RWPE1 (cell line): ENCODE data around the gene SLC44A5.

Source experiments
- CTCF ChIA-PET: fragments of 350-600 bp; sonication (Branson Sonifier 250); formaldehyde crosslinking; extraction: SDS; loops from one replicate; lab custom pipeline; 2021; lab: Yijun Ruan, JAX
- POLR2A ChIA-PET: fragments of 400-600 bp; formaldehyde crosslinking; extraction: SDS; loops from one replicate; lab custom pipeline; 2020; ENCODE audit warnings: antibody characterized with exemption; ENCODE audit not compliant: low non-redundant PET; lab: Yijun Ruan, JAX
- DNase-seq: peaks from one replicate; pipeline ENCODE4 v3.0.0; 2012; ENCODE audit warnings: low spot score
- H3K27ac ChIP-seq: fragments of 450-650 bp; 2 replicates; pipeline ENCODE4 v1.5.1; 2017
- CTCF ChIP-seq: fragments of 450-650 bp; conservative IDR thresholded peaks from 2 replicates; pipeline ENCODE4 v1.5.1; 2017; ENCODE audit warnings: low read depth, mild to moderate bottlenecking

The SLC44A5 gene

GRCh38 chr1:75579046-75579445, 31.9 kb downstream of the SLC44A5 start:
- no peak for TF ChIP-seq CTCF
- CTCF ChIA-PET = no interaction called here
- POLR2A ChIA-PET = no interaction called here
- no peak for DNase-seq
- no peak overlapping the region for H3K27ac ChIP-seq

- TF ChIP-seq CTCF = no peak
- ChIA-PET CTCF (no interaction called here), POLR2A (interaction anchor here (0.5 kb wide), 1 partner anchor 36 kb away, joined by 10 read pairs; no protein-coding TSS in a partner anchor)
- H3K27ac ChIP-seq = no peak overlapping the region
- no peak for DNase-seq
Measured at GRCh38 chr1:75575837-75576236, 35.1 kb downstream of the SLC44A5 start.

GRCh38 chr1:75567191-75567590, 43.7 kb downstream of the SLC44A5 start:
- no peak for DNase-seq
- no peak for TF ChIP-seq CTCF
- ChIA-PET CTCF (no interaction called here), POLR2A (no interaction called here)
- H3K27ac ChIP-seq = no peak overlapping the region

- no peak overlapping the region for H3K27ac ChIP-seq
- TF ChIP-seq CTCF = no peak
- ChIA-PET CTCF (no interaction called here), POLR2A (no interaction called here)
- no peak for DNase-seq
Measured at GRCh38 chr1:75559800-75560199, 51.1 kb downstream of the SLC44A5 start.

- CTCF ChIA-PET = no interaction called here
- DNase-seq = no peak
- POLR2A ChIA-PET = no interaction called here
- no peak for TF ChIP-seq CTCF
- no peak overlapping the region for H3K27ac ChIP-seq
Measured at GRCh38 chr1:75559136-75559535, 51.8 kb downstream of the SLC44A5 start.

GRCh38 chr1:75554870-75555269, 56.0 kb downstream of the SLC44A5 start:
- DNase-seq = no peak
- no peak for TF ChIP-seq CTCF
- ChIA-PET POLR2A (no interaction called here), CTCF (interaction anchor here (0.6 kb wide), 2 partner anchors 78 to 118 kb away, joined by 6 to 7 read pairs; no protein-coding TSS in a partner anchor)
- H3K27ac ChIP-seq = no peak overlapping the region
